ENCODE measurements around the gene BRAF. TPM values are rescaled to one million over a fixed set of nuclear protein-coding genes. Genes with fewer than 3 reads are reported as not detected.
"Not testable (repeated sequence)": the region's sequence is repeated elsewhere in the genome, so short reads cannot be mapped to it uniquely, and the experiment has no call there.

The BRAF gene
- total RNA-seq, 1 donor from 2014 or later: 16.9 TPM

- no peak for ATAC-seq
These were observed 220.5 kb downstream of the BRAF start for GRCh38 chr7:140704205-140704604.

- ATAC-seq: no peak
These were observed 222.0 kb downstream of the BRAF start for GRCh38 chr7:140702774-140703173.

- no peak for ATAC-seq
These were observed 226.3 kb downstream of the BRAF start for GRCh38 chr7:140698477-140698876.

GRCh38 chr7:140697447-140698143, 227.1 kb downstream of the BRAF start:
- no peak for ATAC-seq

GRCh38 chr7:140696680-140697446, 227.9 kb downstream of the BRAF start, which contains the start of gene NDUFB2:
Gene NDUFB2, plus strand, starts transcription at chr7:140696708. Its CDS starts 37 bp downstream, at chr7:140696745.
- ATAC-seq: peak; percentile 97

GRCh38 chr7:140696024-140696679, 228.6 kb downstream of the BRAF start:
- ATAC-seq: no peak

- no peak for ATAC-seq
These were observed 229.3 kb downstream of the BRAF start for GRCh38 chr7:140695381-140695780.

- ATAC-seq: no peak
These were observed 230.1 kb downstream of the BRAF start for GRCh38 chr7:140694592-140694991.

GRCh38 chr7:140693849-140694248, 230.9 kb downstream of the BRAF start:
- ATAC-seq: not testable (repeated sequence)

GRCh38 chr7:140691376-140692045, 233.2 kb downstream of the BRAF start:
- ATAC-seq: no peak

GRCh38 chr7:140689199-140690152, 235.3 kb downstream of the BRAF start:
- ATAC-seq: no peak

GRCh38 chr7:140688341-140688740, 236.4 kb downstream of the BRAF start:
- no peak for ATAC-seq

GRCh38 chr7:140686921-140687320, 237.8 kb downstream of the BRAF start:
- no peak for ATAC-seq

GRCh38 chr7:140685407-140686087, 239.2 kb downstream of the BRAF start:
- ATAC-seq: no peak

GRCh38 chr7:140684066-140684950, 240.4 kb downstream of the BRAF start:
- ATAC-seq: peak; percentile 25

- ATAC-seq: no peak
These were observed 241.1 kb downstream of the BRAF start for GRCh38 chr7:140683657-140684056.

- ATAC-seq: no peak
These were observed 243.0 kb downstream of the BRAF start for GRCh38 chr7:140681766-140682165.

- ATAC-seq: no peak
These were observed 243.8 kb downstream of the BRAF start for GRCh38 chr7:140680886-140681285.

- no peak for ATAC-seq
These were observed 245.5 kb downstream of the BRAF start for GRCh38 chr7:140679186-140679585.

- ATAC-seq: no peak
These were observed 246.0 kb downstream of the BRAF start for GRCh38 chr7:140678816-140679130.

Measured in esophagus mucosa (tissue), 1 donor.